Embryonic facial prominence (tissue), 1 donor: ENCODE measurements around the gene QRICH2.
"Not testable (repeated sequence)": the region's sequence is repeated elsewhere in the genome, so short reads cannot be mapped to it uniquely, and the experiment has no call there.

Experiments used
- DNase-seq: peaks from one replicate; pipeline ENCODE4 v3.0.0-alpha.2; 2016; ENCODE audit errors: extremely low spot score

QRICH2 gene

GRCh38 chr17:76225373-76226086 is 82.5 kb downstream of the QRICH2 start:
- DNase-seq = not testable (repeated sequence)
